Tibial nerve (tissue), 4 donors: ENCODE data around the gene TMC4. TPM values are rescaled to one million over a fixed set of nuclear protein-coding genes. Genes with fewer than 3 reads are reported as not detected.
"Not testable (repeated sequence)": the region's sequence is repeated elsewhere in the genome, so short reads cannot be mapped to it uniquely, and the experiment has no call there.

ENCODE experiments used
- DNase-seq, 2 donors: peaks; one replicate each; pipeline ENCODE4 v3.0.0-alpha.2; 2019; ENCODE audit warnings: low spot score in 2 of 2
- H3K27ac ChIP-seq, 4 donors: fragments of 200-600 bp; sonication (generic) in 3 of 4; one replicate each; pipeline ENCODE4 v1.5.1; 2017 to 2019; ENCODE audit warnings: mild to moderate bottlenecking in 1 of 4
- H3K27me3 ChIP-seq, 2 donors: fragments of 200-600 bp; sonication (generic) in 1 of 2; one replicate each; pipeline versions ENCODE4 v1.5.1 to v1.6.0; 2017 to 2019
- H3K36me3 ChIP-seq, 3 donors: fragments of 200-600 bp; sonication (generic); one replicate each; pipeline ENCODE4 v1.5.1; 2018 to 2019
- H3K4me1 ChIP-seq, 4 donors: fragments of 200-600 bp; sonication (generic) in 3 of 4; one replicate each; pipeline ENCODE4 v1.5.1; 2017 to 2019
- H3K4me3 ChIP-seq, 4 donors: fragments of 200-600 bp; sonication (generic) in 3 of 4; one replicate each; pipeline ENCODE4 v1.5.1; 2017 to 2019; ENCODE audit warnings: mild to moderate bottlenecking in 1 of 4, moderate library complexity in 1 of 4
- H3K9me3 ChIP-seq, 4 donors: fragments of 200-600 bp; sonication (generic) in 3 of 4; one replicate each; pipeline ENCODE4 v1.5.1; 2017 to 2019
- CTCF ChIP-seq, 5 experiments: fragments of 200-600 bp in 3 of 5; fragments of 450-650 bp in 2 of 5; sonication (generic) in 3 of 5; IDR thresholded peaks; one replicate each; pipeline ENCODE4 v1.5.1; 2016 to 2019; ENCODE audit warnings: antibody characterized with exemption in 5 of 5, mild to moderate bottlenecking in 3 of 5, moderate library complexity in 2 of 5
- EP300 ChIP-seq, 2 donors: sonication (generic); formaldehyde crosslinking; IDR thresholded peaks; one replicate each; pipeline ENCODE4 v1.6.1; 2017; ENCODE audit warnings: antibody characterized with exemption in 2 of 2, mild to moderate bottlenecking in 1 of 2
- POLR2A ChIP-seq, 2 donors: fragments of 450-650 bp; IDR thresholded peaks; one replicate each; pipeline ENCODE4 v1.6.1; 2017; ENCODE audit warnings: antibody characterized with exemption in 2 of 2, mild to moderate bottlenecking in 2 of 2, moderate library complexity in 2 of 2
- WGBS, 2 donors: methylation state at CpG; one replicate each; pipeline ENCODE4 v1.1.5; 2018; 5-methylcytosine and 5-hydroxymethylcytosine counted together
- total RNA-seq, 4 donors: library from RNA; depleted of rRNA; stranded (reverse); fragments of >200 nt; gene quantifications; one replicate each; pipeline ENCODE4 v1.1.0, GENCODE V29; 2016

The TMC4 gene
- total RNA-seq, 4 donors from 2014 or later: 0.22 to 8.8 (median 4.4) TPM; not detected in 1

GRCh38 chr19:54186351-54186750 is 13.4 kb upstream of the TMC4 start:
- Histone ChIP-seq H3K27me3 (no peaks in the 10 kb centered on the region), H3K9me3 (no peaks in the 10 kb centered on the region), H3K4me1 (peaks cover 0 to 13% (median 10%) of the 10 kb centered on the region in 4 donors), H3K4me3 (no peak overlapping the region), H3K27ac (peak overlapping the region in 1 of 4 donors; percentile 99), H3K36me3 (peaks cover 0 to 20% (median 0%) of the 10 kb centered on the region in 3 donors)
- no peak for DNase-seq
- no peak for TF ChIP-seq EP300 (IDR thresholded peaks at IDR 0.05)
- WGBS, 2 donors: 90 to 93% methylated on average over 8 of the region's 8 CpGs

- 92 to 95% methylated on average over 9 to 11 of the region's 11 CpGs for WGBS, 2 donors
- DNase-seq: no peak
- peaks cover 0 to 48% (median 0%) of the 10 kb centered on the region in 3 donors for H3K36me3 ChIP-seq
- peaks cover 0 to 5% (median 5%) of the 10 kb centered on the region in 4 donors for H3K4me1 ChIP-seq
- H3K4me3 ChIP-seq: no peak overlapping the region
- no peaks in the 10 kb centered on the region for H3K9me3 ChIP-seq
- H3K27ac ChIP-seq: no peak overlapping the region
- TF ChIP-seq CTCF (IDR thresholded peaks at IDR 0.05): no peak
- TF ChIP-seq EP300 (IDR thresholded peaks at IDR 0.05): no peak
- no peak for TF ChIP-seq POLR2A (IDR thresholded peaks at IDR 0.05)
- no peaks in the 10 kb centered on the region for H3K27me3 ChIP-seq
Observed at GRCh38 chr19:54183431-54183830, 10.5 kb upstream of the TMC4 start.

- WGBS, 2 donors: 90 to 94% methylated on average over 3 of the region's 3 CpGs
- not testable (repeated sequence) for H3K4me1 ChIP-seq, H3K27me3 ChIP-seq, H3K9me3 ChIP-seq, H3K27ac ChIP-seq, H3K4me3 ChIP-seq, DNase-seq
- peaks cover 0 to 56% (median 0%) of the 10 kb centered on the region in 3 donors for H3K36me3 ChIP-seq
Observed at GRCh38 chr19:54181894-54182293, 8.9 kb upstream of the TMC4 start.

GRCh38 chr19:54180691-54181091 is 7.7 kb upstream of the TMC4 start:
- Histone ChIP-seq H3K4me1 (no peaks in the 10 kb centered on the region), H3K4me3 (no peak overlapping the region), H3K9me3 (no peaks in the 10 kb centered on the region), H3K27me3 (no peaks in the 10 kb centered on the region), H3K27ac (no peak overlapping the region), H3K36me3 (peaks cover 0 to 61% (median 0%) of the 10 kb centered on the region in 3 donors)
- TF ChIP-seq POLR2A (IDR thresholded peaks at IDR 0.05) (no peak), CTCF (IDR thresholded peaks at IDR 0.05) (no peak), EP300 (IDR thresholded peaks at IDR 0.05) (no peak)
- DNase-seq: no peak
- WGBS, 2 donors: 93% methylated on average over 37 of the region's 37 CpGs

GRCh38 chr19:54179921-54180461 is 7.0 kb upstream of the TMC4 start:
- no peaks in the 10 kb centered on the region for H3K9me3 ChIP-seq
- peak in 1 of 5 experiments; percentile 12 for TF ChIP-seq CTCF (IDR thresholded peaks at IDR 0.05)
- no peak for TF ChIP-seq POLR2A (IDR thresholded peaks at IDR 0.05)
- no peaks in the 10 kb centered on the region for H3K4me1 ChIP-seq
- no peak overlapping the region for H3K4me3 ChIP-seq
- H3K36me3 ChIP-seq: peaks cover 0 to 66% (median 0%) of the 10 kb centered on the region in 3 donors
- no peaks in the 10 kb centered on the region for H3K27me3 ChIP-seq
- no peak for DNase-seq
- WGBS, 2 donors: 33 to 41% methylated on average over 10 of the region's 10 CpGs
- H3K27ac ChIP-seq: no peak overlapping the region

- no peak for TF ChIP-seq POLR2A (IDR thresholded peaks at IDR 0.05)
- TF ChIP-seq CTCF (IDR thresholded peaks at IDR 0.05): no peak
- no peak for TF ChIP-seq EP300 (IDR thresholded peaks at IDR 0.05)
- Histone ChIP-seq H3K27ac (no peak overlapping the region), H3K36me3 (peaks cover 0 to 66% (median 0%) of the 10 kb centered on the region in 3 donors), H3K27me3 (no peaks in the 10 kb centered on the region), H3K9me3 (no peaks in the 10 kb centered on the region), H3K4me3 (no peak overlapping the region), H3K4me1 (no peaks in the 10 kb centered on the region)
- DNase-seq: no peak
- 74 to 84% methylated on average over 10 of the region's 10 CpGs for WGBS, 2 donors
Observed at GRCh38 chr19:54179262-54179852, 6.4 kb upstream of the TMC4 start.
